Keratinocyte (primary cell): ENCODE results near the gene C11orf16. TPM values are rescaled to one million over a fixed set of nuclear protein-coding genes. Genes with fewer than 3 reads are reported as not detected.

ENCODE experiments used
- DNase-seq: peaks from one replicate; pipeline ENCODE4 v3.0.0-alpha.2; 2011; ENCODE audit warnings: low read depth, missing footprints, low spot score
- FAIRE-seq: peaks from 2 replicates; lab custom pipeline; 2011; peaks lifted over from hg19 to GRCh38; lab: Jason Lieb, UNC
- H2AFZ ChIP-seq: 2 replicates; pipeline ENCODE4 v1.6.0; 2012; ENCODE audit warnings: low read length, control low read depth, inconsistent platforms; ENCODE audit not compliant: control insufficient read depth
- H3K27ac ChIP-seq: 2 replicates; pipeline ENCODE4 v1.5.1; 2011; ENCODE audit warnings: low read length; ENCODE audit not compliant: control insufficient read depth, insufficient read depth
- H3K27me3 ChIP-seq: 3 replicates; pipeline ENCODE4 v1.6.0; 2011; ENCODE audit warnings: low read length; ENCODE audit not compliant: control insufficient read depth, insufficient read depth; ENCODE audit errors: extremely low read depth
- H3K36me3 ChIP-seq, 2 experiments: 2 replicates in 1 of 2; 3 replicates in 1 of 2; pipeline ENCODE4 v1.5.1; 2011; ENCODE audit warnings: low read length in 2 of 2, mild to moderate bottlenecking in 1 of 2; ENCODE audit not compliant: control insufficient read depth in 2 of 2, insufficient read depth in 2 of 2; ENCODE audit errors: extremely low read depth in 1 of 2
- H3K4me1 ChIP-seq: 3 replicates; pipeline ENCODE4 v1.5.1; 2011; ENCODE audit warnings: low read length; ENCODE audit not compliant: control insufficient read depth, insufficient read depth; ENCODE audit errors: extremely low read depth
- H3K4me2 ChIP-seq: 3 replicates; pipeline ENCODE4 v1.6.0; 2011; ENCODE audit warnings: low read depth, low read length; ENCODE audit not compliant: control insufficient read depth, insufficient read depth; ENCODE audit errors: extremely low read depth
- H3K4me3 ChIP-seq, 3 experiments: fragments of 200-600 bp in 1 of 3; sonication (generic) in 1 of 3; 2 replicates in 2 of 3; 3 replicates in 1 of 3; pipeline ENCODE4 v1.5.1; 2011 to 2016; ENCODE audit warnings: low read length in 3 of 3, mild to moderate bottlenecking in 3 of 3, control low read depth in 2 of 3, inconsistent platforms in 1 of 3, low read depth in 1 of 3, mixed read lengths in 1 of 3, mixed run types in 1 of 3, moderate library complexity in 1 of 3; ENCODE audit not compliant: control insufficient read depth in 2 of 3, insufficient read depth in 2 of 3; ENCODE audit errors: extremely low read depth in 1 of 3
- H3K79me2 ChIP-seq: 2 replicates; pipeline ENCODE4 v1.6.0; 2012; ENCODE audit warnings: low read length; ENCODE audit not compliant: control insufficient read depth, insufficient read depth
- H3K9ac ChIP-seq: 3 replicates; pipeline ENCODE4 v1.6.0; 2011; ENCODE audit warnings: low read length; ENCODE audit not compliant: control insufficient read depth, insufficient read depth; ENCODE audit errors: extremely low read depth
- H3K9me1 ChIP-seq: 3 replicates; pipeline ENCODE4 v1.6.0; 2011; ENCODE audit warnings: low read length; ENCODE audit not compliant: control insufficient read depth, insufficient read depth; ENCODE audit errors: extremely low read depth
- H3K9me3 ChIP-seq: 2 replicates; pipeline ENCODE4 v1.5.1; 2012; ENCODE audit warnings: low read depth, low read length; ENCODE audit not compliant: control insufficient read depth
- H4K20me1 ChIP-seq: 3 replicates; pipeline ENCODE4 v1.6.0; 2011; ENCODE audit warnings: low read length; ENCODE audit not compliant: control insufficient read depth, insufficient read depth; ENCODE audit errors: extremely low read depth
- EZH2 ChIP-seq: IDR thresholded peaks from one replicate; pipeline ENCODE4 v1.6.1; 2012; ENCODE audit warnings: inconsistent platforms, mild to moderate bottlenecking, low read length, moderate library complexity
- dilution Hi-C: fragments of 300-500 bp; cut with MboI; formaldehyde crosslinking; loops from one replicate; pipeline ENCODE4 v1.7.0; 2020; ENCODE audit warnings: low sequenced_read_pairs; ENCODE audit not compliant: extremely low pct_ligation_motif_present
- polyA plus RNA-seq, 5 experiments: library from polyadenylated mRNA; depleted of rRNA in 3 of 5; stranded (reverse) in 3 of 5; stranded (forward) in 1 of 5; unstranded in 1 of 5; fragments of >200 nt; gene quantifications; 1 replicate in 1 of 5; 2 replicates in 3 of 5; 3 replicates in 1 of 5; pipeline versions ENCODE4 v1.2.1 to v1.2.3, GENCODE V29; 2011 to 2012; ENCODE audit warnings: missing spikeins in 2 of 5, low read depth in 1 of 5, low replicate concordance in 1 of 5
- TF ChIP-seq, protein P1 (sequence below), 3 experiments: IDR thresholded peaks in 1 of 3; conservative IDR thresholded peaks in 1 of 3; optimal IDR thresholded peaks in 1 of 3; 2 replicates in 2 of 3; 3 replicates in 1 of 3; pipeline versions ENCODE3 to v1.5.1; 2011; ENCODE audit warnings: low read length in 3 of 3, mild to moderate bottlenecking in 3 of 3, moderate library complexity in 2 of 3, control low read depth in 1 of 3, inconsistent platforms in 1 of 3; ENCODE audit not compliant: insufficient read depth in 2 of 3; ENCODE audit errors: extremely low read depth in 1 of 3

Gene C11orf16
- polyA plus RNA-seq, 1 donor (not counting 4 experiments of a cell fraction or from before 2014, with no cell fraction given): not detected

DNA sequence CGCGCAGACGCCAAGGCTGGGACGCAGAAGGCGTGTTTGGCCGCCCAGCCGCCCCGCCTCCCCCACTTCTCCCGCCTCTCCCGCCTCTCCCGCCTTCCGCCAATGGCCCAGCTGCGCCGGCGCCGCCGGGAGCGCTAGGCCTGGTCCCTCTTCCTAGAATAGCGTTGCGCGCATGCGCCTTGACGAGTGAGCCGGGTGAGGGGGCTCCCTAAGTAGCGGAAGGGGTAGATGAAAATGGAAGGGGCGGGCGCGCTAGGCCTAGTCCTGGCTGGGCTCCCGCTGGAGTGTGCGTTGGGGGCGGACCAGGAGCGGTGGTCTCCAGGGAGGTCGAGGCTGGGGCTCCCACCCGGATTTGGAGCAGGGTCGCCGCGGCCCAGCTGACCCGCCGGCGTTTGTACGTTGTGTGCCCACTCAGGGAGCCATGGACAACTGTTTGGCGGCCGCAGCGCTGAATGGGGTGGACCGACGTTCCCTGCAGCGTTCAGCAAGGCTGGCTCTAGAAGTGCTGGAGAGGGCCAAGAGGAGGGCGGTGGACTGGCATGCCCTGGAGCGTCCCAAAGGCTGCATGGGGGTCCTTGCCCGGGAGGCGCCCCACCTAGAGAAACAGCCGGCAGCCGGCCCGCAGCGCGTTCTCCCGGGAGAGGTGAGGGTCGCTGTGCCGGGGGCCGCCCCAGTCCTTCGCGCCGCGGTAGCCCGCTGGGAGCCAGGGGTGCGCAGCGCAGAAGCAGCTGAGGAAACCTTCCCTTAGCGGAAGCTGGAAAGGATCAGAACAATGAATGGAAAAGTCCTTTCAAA lies 21.5 kb downstream of the C11orf16 start, which contains the start of gene AKIP1:
TSS of gene AKIP1 (plus strand) at position 161 of the 795 bp plus-strand sequence. CDS start at position 422, 261 bp downstream.
- peak within 1 kb of the TSS; percentile 92 for H2AFZ ChIP-seq
- no peak for FAIRE-seq
- dilution Hi-C loops: no loop called here

GRCh38 chr11:8910649-8911026 lies 22.1 kb downstream of the C11orf16 start:
- FAIRE-seq: no peak
- Histone ChIP-seq H3K79me2 (peaks cover 21% of the 10 kb centered on the region), H3K9ac (peak overlapping the region; percentile 86), H3K4me3 (peak overlapping the region; percentile 41 to 96 (median 61)), H3K27ac (peak overlapping the region; percentile 17), H3K27me3 (no peaks in the 10 kb centered on the region), H3K4me1 (peaks cover 48% of the 10 kb centered on the region), H3K36me3 (peaks cover 0 to 16% of the 10 kb centered on the region in 2 experiments), H3K4me2 (peak overlapping the region; percentile 77), H3K9me1 (no peaks in the 10 kb centered on the region), H2AFZ (peak overlapping the region; percentile 74), H4K20me1 (no peaks in the 10 kb centered on the region), H3K9me3 (no peaks in the 10 kb centered on the region)
- dilution Hi-C loops: no loop called here
- TF ChIP-seq EZH2: no peak
- TF ChIP-seq, protein P1, sequence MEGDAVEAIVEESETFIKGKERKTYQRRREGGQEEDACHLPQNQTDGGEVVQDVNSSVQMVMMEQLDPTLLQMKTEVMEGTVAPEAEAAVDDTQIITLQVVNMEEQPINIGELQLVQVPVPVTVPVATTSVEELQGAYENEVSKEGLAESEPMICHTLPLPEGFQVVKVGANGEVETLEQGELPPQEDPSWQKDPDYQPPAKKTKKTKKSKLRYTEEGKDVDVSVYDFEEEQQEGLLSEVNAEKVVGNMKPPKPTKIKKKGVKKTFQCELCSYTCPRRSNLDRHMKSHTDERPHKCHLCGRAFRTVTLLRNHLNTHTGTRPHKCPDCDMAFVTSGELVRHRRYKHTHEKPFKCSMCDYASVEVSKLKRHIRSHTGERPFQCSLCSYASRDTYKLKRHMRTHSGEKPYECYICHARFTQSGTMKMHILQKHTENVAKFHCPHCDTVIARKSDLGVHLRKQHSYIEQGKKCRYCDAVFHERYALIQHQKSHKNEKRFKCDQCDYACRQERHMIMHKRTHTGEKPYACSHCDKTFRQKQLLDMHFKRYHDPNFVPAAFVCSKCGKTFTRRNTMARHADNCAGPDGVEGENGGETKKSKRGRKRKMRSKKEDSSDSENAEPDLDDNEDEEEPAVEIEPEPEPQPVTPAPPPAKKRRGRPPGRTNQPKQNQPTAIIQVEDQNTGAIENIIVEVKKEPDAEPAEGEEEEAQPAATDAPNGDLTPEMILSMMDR (optimal IDR thresholded peaks at IDR 0.05 in 1 of 3, IDR thresholded peaks at IDR 0.05 in 1 of 3, conservative IDR thresholded peaks at IDR 0.05 in 1 of 3; ENCODE audit: extremely low read depth in 1 of 3, insufficient read depth in 2 of 3, low read length in 3 of 3): no peak
- DNase-seq: no peak

More for the DNA sequence above, 21.5 kb downstream of the C11orf16 start, which contains the start of gene AKIP1:
- Histone ChIP-seq H3K4me1 (peaks cover 42% of the 10 kb centered on the region), H3K36me3 (peaks cover 0 to 17% of the 10 kb centered on the region in 2 experiments), H3K9me3 (no peaks in the 10 kb centered on the region), H3K79me2 (peaks cover 21% of the 10 kb centered on the region), H3K9ac (peak within 1 kb of the TSS; percentile 86), H3K9me1 (no peaks in the 10 kb centered on the region), H3K4me3 (peak within 1 kb of the TSS; percentile 77 to 96 (median 82)), H3K27me3 (no peaks in the 10 kb centered on the region), H3K4me2 (peak within 1 kb of the TSS; percentile 89), H3K27ac (peak within 1 kb of the TSS; percentile 68), H4K20me1 (no peaks in the 10 kb centered on the region)
- DNase-seq: peak; percentile 53
- TF ChIP-seq, protein P1 (optimal IDR thresholded peaks at IDR 0.05 in 1 of 3, IDR thresholded peaks at IDR 0.05 in 1 of 3, conservative IDR thresholded peaks at IDR 0.05 in 1 of 3; ENCODE audit: extremely low read depth in 1 of 3, insufficient read depth in 2 of 3, low read length in 3 of 3): no peak
- TF ChIP-seq EZH2: no peak
